Measurements from ENCODE around the gene MAPRE2.

- no peak for TF ChIP-seq CTCF (IDR thresholded peaks at IDR 0.05)
- no peak for TF ChIP-seq EP300 (IDR thresholded peaks at IDR 0.05)
- TF ChIP-seq POLR2A (IDR thresholded peaks at IDR 0.05): no peak
Measured at GRCh38 chr18:35029103-35029502, 12.1 kb upstream of the MAPRE2 start.

All from upper lobe of left lung (tissue), 4 donors.